Psoas muscle (tissue), 8 donors: ENCODE data around the gene KRT31. TPM values are rescaled to one million over a fixed set of nuclear protein-coding genes. Genes with fewer than 3 reads are reported as not detected.
A peak's percentile ranks its signal among the peaks of the same experiment; 100 is the strongest.

Source experiments
- ATAC-seq, 4 donors: fragments of 200-7000 bp; cut with Tn5 transposase; one replicate each; pipeline ENCODE4 v1.9.1; 2020; ENCODE audit warnings: moderate library complexity in 3 of 4, mild to moderate bottlenecking in 2 of 4
- DNase-seq, 2 donors: peaks; one replicate each; pipeline ENCODE4 v3.0.0-alpha.2; 2020
- H3K27ac ChIP-seq: fragments of 200-600 bp; one replicate; pipeline ENCODE4 v1.8.0; 2022
- H3K27me3 ChIP-seq, 3 donors: fragments of 200-600 bp in 1 of 3; one replicate each; pipeline versions ENCODE4 v1.6.1 to v1.8.0; 2013 to 2022; ENCODE audit warnings: low read length in 2 of 3, mild to moderate bottlenecking in 2 of 3, moderate library complexity in 1 of 3; ENCODE audit not compliant: insufficient read depth in 3 of 3
- H3K36me3 ChIP-seq, 2 donors: fragments of 200-600 bp in 1 of 2; one replicate each; pipeline versions ENCODE4 v1.6.1 to v1.8.0; 2013 to 2022; ENCODE audit warnings: low read depth in 1 of 2, mild to moderate bottlenecking in 1 of 2, moderate library complexity in 1 of 2; ENCODE audit not compliant: insufficient read depth in 1 of 2
- H3K4me1 ChIP-seq: fragments of 200-600 bp; one replicate; pipeline ENCODE4 v1.8.0; 2022
- H3K4me3 ChIP-seq: fragments of 200-600 bp; one replicate; pipeline ENCODE4 v1.8.0; 2022; ENCODE audit warnings: mild to moderate bottlenecking
- H3K9me3 ChIP-seq: fragments of 200-600 bp; one replicate; pipeline ENCODE4 v1.8.0; 2022
- WGBS, 3 donors: extraction: QIAGEN DNeasy Blood & Tissue Kit; methylation state at CpG; one replicate each; pipeline versions ENCODE4 v1.1.6 to v1.1.7; 2013; 5-methylcytosine and 5-hydroxymethylcytosine counted together
- intact Hi-C, 2 donors: fragments of 100-400 bp; cut with DNase I; formaldehyde crosslinking; loops; one replicate each; pipeline versions ENCODE4 v1.11.0 to v1.14.2; 2022
- polyA plus RNA-seq, 3 donors: library from polyadenylated mRNA; stranded (reverse); fragments of 200-250 nt; gene quantifications; one replicate each; pipeline ENCODE4 v1.2.3, GENCODE V29; 2013
- total RNA-seq, 4 donors: library from RNA; stranded (reverse); fragmentation: NEBNext Ultra II Directional in 2 of 4; extraction: Animal tissue kit (Norgen Biotek cat#: 25700) in 2 of 4; gene quantifications; one replicate each; pipeline versions ENCODE4 v1.2.1 to v1.2.4, GENCODE V29; 2021 to 2023
- TF ChIP-seq, protein P1 (sequence below): fragments of 200-600 bp; IDR thresholded peaks from one replicate; pipeline ENCODE4 v1.8.0; 2022; ENCODE audit warnings: antibody characterized with exemption
- donor health status: healthy with polysubstance abuse.
- donor health status: DM: no; HTN: no; CAD: no; lungs with moderate emphysema.
- donor health status: Bipolar disorder and iron deficiency.
- donor health status: healthy.
- donor health status: DM: yes; HTN: yes; CAD: no.
- donor health status: DM: no; HTN: no; CAD: no.
- donor health status: DM: no; HTN: no; CAD: no.
- donor health status: DM: yes; HTN: yes; CAD: no.

Gene KRT31
- total and polyA plus RNA-seq, 7 donors: 0.18 to 4.6 (median 0.87) TPM

DNA sequence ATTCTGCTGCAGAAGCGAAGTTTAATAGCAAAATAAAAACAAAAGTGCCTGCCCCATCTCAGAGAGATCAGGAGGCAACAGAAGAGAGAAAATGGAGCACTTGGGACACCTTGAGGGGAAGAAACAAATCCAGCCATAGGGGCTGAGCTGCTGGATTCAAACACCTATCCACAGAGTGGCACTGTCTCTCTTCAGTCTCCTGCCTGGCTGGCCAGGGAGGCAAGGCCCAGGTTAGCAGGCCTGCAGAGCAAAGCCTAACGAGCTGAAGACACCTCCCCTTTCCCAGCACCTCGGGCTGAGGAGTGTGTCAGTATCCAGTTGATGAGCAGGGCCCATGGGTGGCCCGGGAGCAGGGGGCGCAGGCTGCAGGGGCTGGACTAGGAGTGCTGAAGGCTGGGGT lies 8.8 kb upstream of the KRT31 start:
- Histone ChIP-seq H3K27me3 (no peaks in the 10 kb centered on the region), H3K27ac (no peak overlapping the region), H3K4me1 (no peaks in the 10 kb centered on the region), H3K4me3 (no peak overlapping the region), H3K9me3 (no peaks in the 10 kb centered on the region), H3K36me3 (no peaks in the 10 kb centered on the region)
- DNase-seq: no peak
- 57 to 69% (median 64%) methylated on average over 5 of the region's 5 CpGs for WGBS, 3 donors
- TF ChIP-seq, protein P1, sequence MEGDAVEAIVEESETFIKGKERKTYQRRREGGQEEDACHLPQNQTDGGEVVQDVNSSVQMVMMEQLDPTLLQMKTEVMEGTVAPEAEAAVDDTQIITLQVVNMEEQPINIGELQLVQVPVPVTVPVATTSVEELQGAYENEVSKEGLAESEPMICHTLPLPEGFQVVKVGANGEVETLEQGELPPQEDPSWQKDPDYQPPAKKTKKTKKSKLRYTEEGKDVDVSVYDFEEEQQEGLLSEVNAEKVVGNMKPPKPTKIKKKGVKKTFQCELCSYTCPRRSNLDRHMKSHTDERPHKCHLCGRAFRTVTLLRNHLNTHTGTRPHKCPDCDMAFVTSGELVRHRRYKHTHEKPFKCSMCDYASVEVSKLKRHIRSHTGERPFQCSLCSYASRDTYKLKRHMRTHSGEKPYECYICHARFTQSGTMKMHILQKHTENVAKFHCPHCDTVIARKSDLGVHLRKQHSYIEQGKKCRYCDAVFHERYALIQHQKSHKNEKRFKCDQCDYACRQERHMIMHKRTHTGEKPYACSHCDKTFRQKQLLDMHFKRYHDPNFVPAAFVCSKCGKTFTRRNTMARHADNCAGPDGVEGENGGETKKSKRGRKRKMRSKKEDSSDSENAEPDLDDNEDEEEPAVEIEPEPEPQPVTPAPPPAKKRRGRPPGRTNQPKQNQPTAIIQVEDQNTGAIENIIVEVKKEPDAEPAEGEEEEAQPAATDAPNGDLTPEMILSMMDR: no peak
- ATAC-seq: peak in 2 of 4 donors; percentile 27 to 53
- intact Hi-C loops: no loop called here

DNA sequence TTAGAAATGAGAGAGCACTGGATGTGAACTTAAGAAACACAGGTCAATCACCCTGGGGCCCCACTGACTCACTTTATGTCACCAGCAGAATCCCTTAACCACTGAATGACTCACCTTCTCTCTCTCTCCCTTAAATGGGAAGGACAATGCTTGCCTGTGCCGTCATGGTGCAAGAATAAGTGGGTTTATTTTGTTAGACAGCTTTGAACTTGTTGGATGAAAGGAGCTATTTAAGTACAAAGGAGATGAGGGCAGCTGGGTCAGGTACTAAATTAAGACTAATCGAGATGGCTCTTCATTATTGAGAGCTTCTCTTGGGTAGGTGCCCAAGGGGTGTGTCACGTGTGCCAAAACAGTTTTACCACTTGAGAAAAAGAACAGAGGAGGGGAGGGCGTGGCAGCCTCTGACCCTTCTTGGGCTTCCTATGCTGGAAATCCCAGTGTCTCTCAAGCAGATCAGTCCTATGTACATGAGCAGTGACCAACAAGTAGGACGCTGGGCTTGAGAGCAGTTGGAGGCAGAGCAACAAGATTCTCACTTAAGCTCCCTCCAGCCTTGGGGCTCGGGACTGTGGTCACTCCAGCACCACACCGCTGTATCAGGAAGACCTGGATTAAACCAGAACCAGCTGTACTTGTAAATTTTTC lies 6.7 kb upstream of the KRT31 start:
- Histone ChIP-seq H3K27ac (no peak overlapping the region), H3K36me3 (no peaks in the 10 kb centered on the region), H3K4me3 (no peak overlapping the region), H3K9me3 (no peaks in the 10 kb centered on the region), H3K27me3 (no peaks in the 10 kb centered on the region), H3K4me1 (no peaks in the 10 kb centered on the region)
- TF ChIP-seq, protein P1: no peak
- intact Hi-C loops: no loop called here
- 54 to 65% (median 54%) methylated on average over 7 of the region's 7 CpGs for WGBS, 3 donors
- DNase-seq (no peak), ATAC-seq (peak; percentile 48 to 82 (median 78))

DNA sequence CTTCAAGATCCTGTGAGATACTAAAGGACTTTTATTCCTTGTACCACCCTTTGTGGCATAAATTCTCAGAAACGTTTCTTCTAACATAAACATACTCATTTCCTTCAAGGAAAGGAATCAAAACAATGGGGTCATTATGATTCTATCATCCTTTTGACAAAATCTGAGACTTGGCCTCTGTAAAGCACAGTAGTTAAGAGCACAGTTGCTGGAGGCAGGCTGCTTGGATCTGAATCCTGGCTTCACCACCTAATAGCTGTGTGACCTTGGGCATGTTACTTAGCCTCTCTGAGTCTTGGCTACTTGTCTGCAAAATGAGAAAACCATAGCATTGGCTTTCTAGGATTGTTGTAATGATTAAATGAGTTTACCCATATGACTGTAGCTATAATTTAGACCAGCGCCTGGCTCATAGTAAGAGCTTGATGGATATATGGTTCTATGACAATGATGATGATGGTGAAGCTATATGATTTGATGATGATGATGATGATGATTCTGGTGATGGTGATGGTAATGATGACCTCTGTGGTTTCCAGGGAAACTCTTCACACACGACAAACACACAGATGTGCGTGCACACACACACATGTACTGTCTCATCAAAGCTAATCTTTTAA lies 6.1 kb upstream of the KRT31 start:
- DNase-seq (no peak), ATAC-seq (no peak)
- intact Hi-C loops: no loop called here
- Histone ChIP-seq H3K36me3 (no peaks in the 10 kb centered on the region), H3K27ac (no peak overlapping the region), H3K9me3 (no peaks in the 10 kb centered on the region), H3K27me3 (no peaks in the 10 kb centered on the region), H3K4me1 (no peaks in the 10 kb centered on the region), H3K4me3 (no peak overlapping the region)
- TF ChIP-seq, protein P1: no peak
- WGBS, 3 donors: 80 to 82% (median 81%) methylated on average over 4 of the region's 4 CpGs

DNA sequence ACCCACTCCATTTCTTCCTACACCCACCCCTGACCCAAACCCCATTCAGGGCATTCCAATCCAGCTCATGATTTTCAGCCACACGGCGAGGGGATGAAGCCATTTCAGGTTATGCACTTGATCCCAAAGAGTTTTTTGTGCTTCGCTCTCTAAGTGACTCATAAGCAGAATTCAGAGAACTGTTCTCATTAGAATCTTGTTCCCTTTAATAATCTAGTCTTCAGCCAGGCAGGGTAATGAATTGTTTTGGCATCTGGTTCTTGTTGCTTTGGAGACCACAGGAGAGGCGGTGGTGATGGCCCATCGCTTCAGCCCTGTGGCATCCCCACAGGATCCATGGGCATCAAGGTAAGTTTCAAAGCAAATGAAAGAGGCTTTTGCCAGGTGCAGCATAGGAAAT lies 4.8 kb upstream of the KRT31 start:
- 59 to 86% (median 83%) methylated on average over 5 of the region's 5 CpGs for WGBS, 3 donors
- no peaks in the 10 kb centered on the region for H3K4me1 ChIP-seq
- ATAC-seq (no peak), DNase-seq (no peak)
- TF ChIP-seq, protein P1: no peak
- no peaks in the 10 kb centered on the region for H3K9me3 ChIP-seq
- H3K4me3 ChIP-seq: no peak overlapping the region
- intact Hi-C loops: no loop called here
- H3K27ac ChIP-seq: no peak overlapping the region
- H3K36me3 ChIP-seq: no peaks in the 10 kb centered on the region
- no peaks in the 10 kb centered on the region for H3K27me3 ChIP-seq
